Measurements from ENCODE around the gene NOD2. TPM values are rescaled to one million over a fixed set of nuclear protein-coding genes. Genes with fewer than 3 reads are reported as not detected.

Gene NOD2
- total and polyA plus RNA-seq, 2 of the 13 experiments (the other 11 are each of a cell fraction or from before 2014, with no cell fraction given): 0.27 to 0.81 TPM

- TF ChIP-seq ZNF687 (CRISPR knock-in tag; IDR thresholded peaks at IDR 0.05) (peak; percentile 85), CREB1 (IDR thresholded peaks at IDR 0.05) (peak; percentile 58), CREB1 (CRISPR knock-in tag; IDR thresholded peaks at IDR 0.05) (peak; percentile 79), BHLHE40 (IDR thresholded peaks at IDR 0.05; ENCODE audit: low read length) (peak; percentile 72), ZNF138 (CRISPR knock-in tag; IDR thresholded peaks at IDR 0.05; ENCODE audit: low read depth) (no peak), ZMYM3 (CRISPR knock-in tag; IDR thresholded peaks at IDR 0.05) (peak; percentile 51; the same call in 1 of the 2 replicates), ARNTL (CRISPR knock-in tag; IDR thresholded peaks at IDR 0.05) (peak; percentile 75), ARNT2 (CRISPR knock-in tag; IDR thresholded peaks at IDR 0.05; ENCODE audit: low read depth) (no peak), MLXIP (CRISPR knock-in tag; IDR thresholded peaks at IDR 0.05; ENCODE audit: borderline replicate concordance) (no peak), MEIS2 (CRISPR knock-in tag; IDR thresholded peaks at IDR 0.05) (no peak; the same call in 1 of the 2 replicates), RELA (CRISPR knock-in tag; IDR thresholded peaks at IDR 0.05) (0 out of 2 replicates have a peak, but pooled peaks have one; percentile 4), ZSCAN25 (CRISPR knock-in tag; IDR thresholded peaks at IDR 0.05) (no peak), ZBTB34 (CRISPR knock-in tag; IDR thresholded peaks at IDR 0.05) (peak; percentile 69; the same call in 1 of the 2 replicates), ISX (CRISPR knock-in tag; conservative IDR thresholded peaks at IDR 0.05) (no peak), SMAD3 (CRISPR knock-in tag; IDR thresholded peaks at IDR 0.05) (no peak), TFDP2 (CRISPR knock-in tag; IDR thresholded peaks at IDR 0.05) (0 out of 2 replicates have a peak, but pooled peaks have one; percentile 19), TARDBP (CRISPR knock-in tag; IDR thresholded peaks at IDR 0.05) (0 out of 2 replicates have a peak, but pooled peaks have one; percentile 42), ZNF691 (CRISPR knock-in tag; IDR thresholded peaks at IDR 0.05; ENCODE audit: borderline replicate concordance, low read depth) (no peak)
These were observed 3.4 kb downstream of the NOD2 start (continued) for GRCh38 chr16:50696575-50697420.

Measured in HepG2 (cell line).